Eye (tissue), 1 donor: ENCODE results near the gene CCDC28B.

Experiments used
- DNase-seq: peaks from one replicate; pipeline ENCODE4 v3.0.0-alpha.2; 2015

Gene CCDC28B

GRCh38 chr1:32195531-32195930 lies 4.9 kb upstream of the CCDC28B start:
- no peak for DNase-seq

- DNase-seq = no peak
These were observed 4.2 kb upstream of the CCDC28B start for GRCh38 chr1:32195972-32196823.

GRCh38 chr1:32197074-32197473 lies 3.3 kb upstream of the CCDC28B start:
- DNase-seq = no peak

- DNase-seq = peak; percentile 63
These were observed 2.6 kb upstream of the CCDC28B start for GRCh38 chr1:32197837-32198236.

GRCh38 chr1:32198237-32199042 lies 2.0 kb upstream of the CCDC28B start:
- DNase-seq = no peak

GRCh38 chr1:32199043-32199716 lies 1.2 kb upstream of the CCDC28B start:
- peak; percentile 37 for DNase-seq

- no peak for DNase-seq
These were observed 700 bp upstream of the CCDC28B start for GRCh38 chr1:32199717-32200072.

GRCh38 chr1:32201011-32201855 lies 838 bp downstream of the CCDC28B start:
- DNase-seq = peak; percentile 77

GRCh38 chr1:32204943-32205361 lies 4.6 kb downstream of the CCDC28B start:
- no peak for DNase-seq

- peak; percentile 96 for DNase-seq
These were observed 5.3 kb downstream of the CCDC28B start, which contains the start of gene IQCC for GRCh38 chr1:32205401-32206370. IQCC (plus strand) TSS chr1:32205671; CDS start chr1:32205682, 11 bp downstream.

GRCh38 chr1:32208469-32208868 lies 8.1 kb downstream of the CCDC28B start:
- DNase-seq = no peak

- DNase-seq = peak; percentile 62
These were observed 8.5 kb downstream of the CCDC28B start, which contains the start of gene DCDC2B for GRCh38 chr1:32208891-32209328. DCDC2B (plus strand) TSS chr1:32209089; CDS start chr1:32209094, 5 bp downstream.

GRCh38 chr1:32215629-32216480 lies 15.5 kb downstream of the CCDC28B start:
- DNase-seq = peak; percentile 82

- no peak for DNase-seq
These were observed 16.2 kb downstream of the CCDC28B start for GRCh38 chr1:32216566-32216965.

- no peak for DNase-seq
These were observed 18.6 kb downstream of the CCDC28B start for GRCh38 chr1:32219022-32219421.

- no peak for DNase-seq
These were observed 20.6 kb downstream of the CCDC28B start for GRCh38 chr1:32220746-32221580.

- no peak for DNase-seq
These were observed 21.2 kb downstream of the CCDC28B start for GRCh38 chr1:32221581-32221979.

GRCh38 chr1:32221980-32222755 lies 21.8 kb downstream of the CCDC28B start, which contains the start of the genes EIF3I and TMEM234:
EIF3I (plus strand) TSS chr1:32222407; CDS start chr1:32222442, 35 bp downstream.
TMEM234 (minus strand) TSS chr1:32222353; CDS start chr1:32222322, 31 bp downstream.
- peak; percentile 98 for DNase-seq
